HG03520 (cell line): ENCODE measurements around the gene FAM187B.
"Not testable (repeated sequence)": the region's sequence is repeated elsewhere in the genome, so short reads cannot be mapped to it uniquely, and the experiment has no call there.

Source experiments
- ATAC-seq: cut with Tn5 transposase; IDR thresholded peaks from one replicate; pipeline ENCODE4 v1.9.1; 2021; ENCODE audit warnings: mild to moderate bottlenecking, moderate library complexity; ENCODE audit not compliant: unreplicated experiment

The FAM187B gene

GRCh38 chr19:35262101-35262761 is 33.7 kb upstream of the FAM187B start:
- no peak for ATAC-seq

GRCh38 chr19:35261356-35262100 is 33.0 kb upstream of the FAM187B start:
- ATAC-seq: no peak

DNA sequence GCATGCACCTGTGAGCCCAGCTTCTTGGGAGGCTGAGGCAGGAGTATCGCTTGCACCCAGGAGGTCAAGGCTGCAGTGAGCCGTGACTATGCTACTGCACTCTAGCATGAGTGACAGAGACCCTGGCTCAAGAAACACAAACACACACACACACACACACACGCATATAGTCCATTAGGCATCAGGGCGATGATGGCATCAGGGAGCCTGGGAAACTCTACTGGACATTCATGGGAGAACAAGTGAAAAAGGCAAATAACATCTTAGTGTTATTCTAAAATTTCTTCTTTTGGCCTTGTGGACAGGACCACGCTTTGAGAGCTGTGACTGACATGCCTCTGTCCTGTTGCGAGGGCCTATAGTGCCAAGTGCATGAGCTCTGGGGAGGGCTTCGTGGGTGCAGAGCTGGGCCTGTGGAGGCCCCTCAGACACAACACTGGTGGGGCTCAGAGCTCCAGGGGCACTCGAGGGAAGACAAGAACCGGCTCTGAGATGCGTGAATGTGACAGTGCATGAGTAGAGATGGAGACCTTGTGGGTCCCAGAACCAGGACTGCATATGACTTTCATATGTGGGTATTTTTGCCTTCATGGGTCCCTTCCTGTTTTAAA is 32.3 kb upstream of the FAM187B start:
- ATAC-seq: no peak

DNA sequence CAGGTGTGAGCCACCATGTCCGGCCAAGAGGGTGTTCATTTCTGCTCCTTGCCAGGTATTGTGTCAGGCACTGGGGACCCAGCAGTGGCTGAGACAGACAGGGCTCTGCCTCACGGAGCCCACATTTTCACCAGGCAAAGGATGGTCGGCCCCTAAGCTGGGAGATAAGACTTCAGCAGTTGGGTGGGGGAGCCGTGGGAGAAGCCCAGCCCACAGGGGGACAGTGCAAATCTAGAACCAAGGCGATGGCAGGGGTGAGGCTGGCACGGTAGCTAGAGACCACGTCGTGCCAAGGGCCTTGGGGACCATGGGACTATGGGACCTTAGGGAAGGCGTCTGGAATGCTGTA is 28.5 kb upstream of the FAM187B start:
- ATAC-seq: no peak

GRCh38 chr19:35256566-35256965 is 28.0 kb upstream of the FAM187B start:
- no peak for ATAC-seq

- ATAC-seq: no peak
These were observed 26.1 kb upstream of the FAM187B start for GRCh38 chr19:35254341-35255297.

- no peak for ATAC-seq
These were observed 25.1 kb upstream of the FAM187B start for GRCh38 chr19:35253316-35254286.

DNA sequence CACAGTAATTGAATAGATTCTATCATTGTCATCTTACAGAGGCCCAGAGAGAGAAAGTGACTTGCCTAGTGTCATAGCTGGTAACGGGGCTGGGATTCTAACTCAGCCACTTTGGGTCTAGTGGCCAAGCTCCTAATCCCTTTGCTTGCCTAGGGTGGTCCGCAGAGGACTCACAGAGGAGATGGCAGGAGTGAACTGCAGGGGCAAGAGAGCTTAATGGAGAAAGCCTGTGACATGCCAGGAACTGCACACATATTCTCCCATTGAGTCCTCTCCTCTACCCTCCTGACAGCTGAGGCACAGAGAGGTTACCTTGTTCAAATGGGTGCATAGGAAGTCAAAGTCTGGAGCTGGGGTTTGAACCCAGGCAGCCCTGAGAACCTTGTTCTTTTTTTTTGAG is 22.9 kb upstream of the FAM187B start:
- no peak for ATAC-seq

DNA sequence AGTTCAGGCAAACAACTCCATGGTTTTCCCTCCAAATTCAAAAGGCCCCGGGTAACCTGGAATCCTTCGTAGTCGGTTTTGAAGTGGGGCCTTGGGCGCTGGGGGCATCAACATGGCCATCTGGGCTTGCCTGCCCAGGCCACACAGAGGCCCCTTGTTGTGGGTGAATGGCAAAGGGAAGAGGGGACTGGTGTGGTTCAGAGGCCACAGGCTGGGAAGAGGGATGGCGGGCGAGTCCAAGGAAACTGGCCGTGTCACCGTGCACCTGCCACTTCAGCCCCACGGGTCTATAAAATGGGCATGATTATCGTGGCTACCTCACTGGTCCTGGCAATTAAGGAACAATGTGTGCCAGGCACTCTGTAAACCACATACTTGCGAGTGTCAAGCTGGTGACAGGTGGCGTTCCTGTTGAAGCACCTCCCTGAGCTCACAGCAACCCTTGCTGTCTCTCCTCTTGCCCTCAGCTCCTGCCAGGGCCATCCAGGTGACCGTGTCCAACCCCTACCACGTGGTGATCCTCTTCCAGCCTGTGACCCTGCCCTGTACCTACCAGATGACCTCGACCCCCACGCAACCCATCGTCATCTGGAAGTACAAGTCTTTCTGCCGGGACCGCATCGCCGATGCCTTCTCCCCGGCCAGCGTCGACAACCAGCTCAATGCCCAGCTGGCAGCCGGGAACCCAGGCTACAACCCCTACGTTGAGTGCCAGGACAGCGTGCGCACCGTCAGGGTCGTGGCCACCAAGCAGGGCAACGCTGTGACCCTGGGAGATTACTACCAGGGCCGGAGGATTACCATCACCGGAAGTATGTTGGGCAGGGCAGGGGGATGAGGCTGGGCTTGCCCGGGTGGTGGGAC is 21.5 kb upstream of the FAM187B start:
- no peak for ATAC-seq

GRCh38 chr19:35249146-35249847 is 20.8 kb upstream of the FAM187B start:
- peak; percentile 16 for ATAC-seq

DNA sequence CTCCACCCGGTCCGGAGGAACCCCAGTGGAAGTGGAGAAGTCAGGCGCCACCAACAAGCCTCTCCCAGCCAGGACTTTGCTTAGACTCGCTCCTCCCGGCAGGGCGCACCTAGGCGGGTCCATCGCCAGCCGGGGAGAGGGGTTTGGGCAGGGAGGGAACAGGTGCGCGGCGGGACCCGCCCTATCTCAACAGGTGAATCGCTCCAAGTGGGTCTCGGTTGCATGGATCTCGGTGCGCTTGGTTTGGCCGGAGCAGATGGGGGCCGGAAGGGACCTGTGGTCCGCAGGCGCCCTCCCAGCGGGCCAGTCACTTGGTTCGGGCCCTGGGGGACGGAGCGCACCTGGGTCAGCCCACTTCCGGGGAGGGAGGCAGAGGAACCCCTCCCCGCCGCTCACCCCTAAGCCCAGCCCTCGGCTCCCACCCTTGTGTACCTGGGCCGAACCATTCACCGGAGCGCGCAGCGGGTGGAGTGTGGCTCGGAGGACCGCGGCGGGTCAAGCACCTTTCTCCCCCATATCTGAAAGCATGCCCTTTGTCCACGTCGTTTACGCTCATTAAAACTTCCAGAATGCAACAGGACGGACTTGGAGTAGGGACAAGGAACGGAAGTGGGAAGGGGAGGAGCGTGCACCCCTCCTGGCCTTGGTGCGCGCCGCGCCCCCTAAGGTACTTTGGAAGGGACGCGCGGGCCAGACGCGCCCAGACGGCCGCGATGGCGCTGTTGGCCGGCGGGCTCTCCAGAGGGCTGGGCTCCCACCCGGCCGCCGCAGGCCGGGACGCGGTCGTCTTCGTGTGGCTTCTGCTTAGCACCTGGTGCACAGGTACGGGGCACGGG is 20.0 kb upstream of the FAM187B start, which contains the start of gene LSR:
TSS of gene LSR (plus strand) at position 693 of the 836 bp plus-strand sequence. CDS start at position 714, 21 bp downstream.
- peak; percentile 61 for ATAC-seq

DNA sequence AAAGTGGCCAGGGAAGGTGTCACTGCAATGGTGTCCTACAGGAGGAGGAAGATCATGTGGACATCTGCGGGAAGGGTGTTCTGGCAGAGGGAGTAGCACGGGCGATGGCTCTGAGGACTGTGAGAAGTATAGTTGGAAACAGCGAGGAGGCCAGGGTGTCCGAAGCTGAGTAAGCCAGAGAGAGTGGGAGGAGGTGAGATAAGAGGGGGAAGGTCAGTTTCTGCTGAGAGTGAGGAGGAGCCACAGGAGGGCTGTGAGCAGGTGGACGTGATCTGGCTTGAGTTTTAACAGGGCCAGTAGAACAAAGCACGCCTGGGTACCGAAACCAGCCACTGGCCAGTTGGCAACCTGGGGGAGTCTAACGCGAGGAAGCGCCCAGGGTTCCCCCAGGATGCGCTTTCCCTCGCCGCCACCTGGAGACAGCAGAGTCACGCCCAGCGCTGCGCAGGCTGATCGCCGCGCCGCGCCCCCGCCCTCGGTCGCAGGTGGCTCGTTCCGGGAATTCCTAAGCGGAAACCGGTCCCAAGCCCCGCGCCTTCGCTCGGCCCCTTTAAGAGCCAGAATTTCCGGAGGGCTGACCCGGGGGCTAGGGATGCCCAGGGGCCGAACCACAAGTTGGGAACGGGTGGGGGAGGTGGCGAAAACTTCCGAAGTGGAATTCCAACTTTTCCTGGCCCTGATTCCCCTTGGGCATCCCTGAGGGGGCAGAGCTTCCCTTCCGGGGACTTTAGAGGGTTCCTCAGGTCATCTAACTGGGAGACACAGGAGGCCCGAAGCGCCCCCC is 19.2 kb upstream of the FAM187B start:
- ATAC-seq: peak; percentile 34

DNA sequence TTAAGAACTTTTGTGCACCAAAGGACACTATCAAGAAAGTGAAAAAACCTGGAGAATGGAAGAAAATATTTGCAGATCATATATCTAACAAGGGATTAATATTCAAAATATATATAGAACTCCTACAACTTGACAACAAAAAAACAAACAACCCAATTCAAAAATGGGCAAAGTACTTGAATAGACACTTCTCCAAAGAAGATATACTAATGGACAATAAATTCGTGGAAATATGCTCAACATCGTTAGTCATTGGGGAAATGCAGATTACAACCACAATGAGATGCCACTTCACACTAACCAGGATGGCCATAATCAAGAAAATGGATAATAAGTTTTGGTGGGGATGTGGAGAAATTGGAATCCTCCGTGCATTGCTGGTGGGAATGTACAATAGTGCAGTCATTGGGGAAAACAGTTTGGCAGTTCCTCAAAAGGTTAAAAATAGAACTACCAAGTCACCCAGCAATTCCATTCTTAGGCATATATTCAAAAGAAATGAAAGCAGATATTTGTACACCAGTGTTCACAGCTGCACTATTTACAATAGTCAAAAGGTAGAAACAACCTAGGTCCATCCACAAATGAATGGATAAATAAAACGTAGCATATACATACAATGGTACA is 18.0 kb upstream of the FAM187B start:
- ATAC-seq: no peak

GRCh38 chr19:35241417-35241816 is 12.9 kb upstream of the FAM187B start:
- ATAC-seq: no peak

- ATAC-seq: no peak
These were observed 11.8 kb upstream of the FAM187B start for GRCh38 chr19:35240327-35240726.

GRCh38 chr19:35239597-35239996 is 11.1 kb upstream of the FAM187B start:
- not testable (repeated sequence) for ATAC-seq
